Cardiac muscle cell (in vitro differentiated cells and primary cell): ENCODE data around the gene KCNJ3. TPM values are rescaled to one million over a fixed set of nuclear protein-coding genes. Genes with fewer than 3 reads are reported as not detected.

Experiments
- DNase-seq, 2 donors: peaks; one replicate each; pipeline versions ENCODE4 v3.0.0 to v3.0.0-alpha.2; 2010 to 2017; ENCODE audit warnings: low read depth in 1 of 2, low spot score in 1 of 2
- H3K27ac ChIP-seq: fragments of 200-600 bp; sonication (generic); 2 replicates; pipeline ENCODE4 v1.5.1; 2016
- H3K27me3 ChIP-seq: fragments of 200-600 bp; sonication (generic); 2 replicates; pipeline ENCODE4 v1.6.0; 2016; ENCODE audit warnings: control low read depth
- H3K36me3 ChIP-seq: fragments of 200-600 bp; sonication (generic); 2 replicates; pipeline ENCODE4 v1.5.1; 2016; ENCODE audit warnings: control low read depth
- H3K4me1 ChIP-seq: fragments of 200-600 bp; sonication (generic); 2 replicates; pipeline ENCODE4 v1.8.1; 2017; ENCODE audit warnings: low read depth, mild to moderate bottlenecking, mixed run types
- H3K4me3 ChIP-seq: fragments of 200-600 bp; sonication (generic); 2 replicates; pipeline ENCODE4 v1.5.1; 2016; ENCODE audit warnings: mild to moderate bottlenecking
- H3K9me3 ChIP-seq: fragments of 200-600 bp; sonication (generic); 2 replicates; pipeline ENCODE4 v1.5.1; 2017; ENCODE audit warnings: low read depth, mild to moderate bottlenecking, control low read depth
- CTCF ChIP-seq: IDR thresholded peaks from 2 replicates; pipeline ENCODE4 v1.5.1; 2012; ENCODE audit warnings: low read depth, mild to moderate bottlenecking, low read length
- polyA plus RNA-seq: library from polyadenylated mRNA; unstranded; fragments of >200 nt; fragmentation: Nextera tagmentation; extraction: Ambion mirVana; gene quantifications from 2 replicates; pipeline ENCODE4 v1.2.1, GENCODE V29; 2016
- total RNA-seq: library from RNA; depleted of rRNA; stranded (reverse); fragments of >200 nt; gene quantifications from 2 replicates; pipeline ENCODE4 v1.2.3, GENCODE V29; 2016

The KCNJ3 gene
- total and polyA plus RNA-seq, 2 experiments from 2014 or later: 1.9 to 2.0 TPM

- peaks cover 24% of the 10 kb centered on the region for H3K27me3 ChIP-seq
- H3K4me1 ChIP-seq: peaks cover 7% of the 10 kb centered on the region
- no peak overlapping the region for H3K4me3 ChIP-seq
- no peak overlapping the region for H3K27ac ChIP-seq
- peak in 1 of 2 donors; percentile 13 for DNase-seq
- TF ChIP-seq CTCF: no peak
- H3K36me3 ChIP-seq: no peaks in the 10 kb centered on the region
- H3K9me3 ChIP-seq: no peaks in the 10 kb centered on the region
These were observed 5.6 kb upstream of the KCNJ3 start for GRCh38 chr2:154692927-154693326.

- Histone ChIP-seq H3K36me3 (no peaks in the 10 kb centered on the region), H3K4me3 (no peak overlapping the region), H3K4me1 (peaks cover 7% of the 10 kb centered on the region), H3K27me3 (peaks cover 33% of the 10 kb centered on the region), H3K27ac (no peak overlapping the region), H3K9me3 (no peaks in the 10 kb centered on the region)
- DNase-seq: peak in 1 of 2 donors; percentile 40
- TF ChIP-seq CTCF: no peak
These were observed 4.7 kb upstream of the KCNJ3 start for GRCh38 chr2:154693741-154694340.

- Histone ChIP-seq H3K4me1 (peaks cover 7% of the 10 kb centered on the region), H3K27ac (no peak overlapping the region), H3K4me3 (no peak overlapping the region), H3K36me3 (no peaks in the 10 kb centered on the region), H3K27me3 (peaks cover 43% of the 10 kb centered on the region), H3K9me3 (no peaks in the 10 kb centered on the region)
- no peak for TF ChIP-seq CTCF
- no peak for DNase-seq
These were observed 3.6 kb upstream of the KCNJ3 start for GRCh38 chr2:154694881-154695280.

GRCh38 chr2:154696369-154696768, 2.1 kb upstream of the KCNJ3 start:
- Histone ChIP-seq H3K4me3 (no peak overlapping the region), H3K4me1 (peaks cover 7% of the 10 kb centered on the region), H3K36me3 (no peaks in the 10 kb centered on the region), H3K9me3 (no peaks in the 10 kb centered on the region), H3K27me3 (peaks cover 57% of the 10 kb centered on the region), H3K27ac (no peak overlapping the region)
- TF ChIP-seq CTCF: no peak
- DNase-seq: no peak

GRCh38 chr2:154696810-154697417, 1.6 kb upstream of the KCNJ3 start:
- TF ChIP-seq CTCF: no peak
- peaks cover 63% of the 10 kb centered on the region for H3K27me3 ChIP-seq
- peak overlapping the region; percentile 52 for H3K4me3 ChIP-seq
- H3K9me3 ChIP-seq: no peaks in the 10 kb centered on the region
- H3K27ac ChIP-seq: no peak overlapping the region
- no peaks in the 10 kb centered on the region for H3K36me3 ChIP-seq
- H3K4me1 ChIP-seq: peaks cover 7% of the 10 kb centered on the region
- DNase-seq: peak in 1 of 2 donors; percentile 0
